ENCODE results near the gene TADA2B.

- no peak for TF ChIP-seq CTCF (IDR thresholded peaks at IDR 0.05)
- no peak for TF ChIP-seq EP300 (IDR thresholded peaks at IDR 0.05)
- TF ChIP-seq POLR2A (IDR thresholded peaks at IDR 0.05) = no peak
These were observed 40.8 kb upstream of the TADA2B start for GRCh38 chr4:7002336-7002735.

All from suprapubic skin (tissue), 3 donors.